ENCODE measurements around the gene TMEM150C. TPM values are rescaled to one million over a fixed set of nuclear protein-coding genes. Genes with fewer than 3 reads are reported as not detected.

The TMEM150C gene
- polyA plus RNA-seq, 2 of the 4 experiments (the other 2 are of a cell fraction), result 1.5 to 2.1 TPM

GRCh38 chr4:82457266-82457665, 104.5 kb downstream of the TMEM150C start:
- no peak for ATAC-seq
- Histone ChIP-seq H3K9me3 (no peaks in the 10 kb centered on the region), H3K4me2 (no peak overlapping the region), H3K27ac (no peak overlapping the region), H3K4me3 (no peak overlapping the region), H3K4me1 (no peaks in the 10 kb centered on the region)
- WGBS (ENCODE audit: missing lambda C conversion rate), result 90% methylated on average over 7 of the region's 7 CpGs
- no peak for FAIRE-seq
- ChIA-PET POLR2A (no interaction called here), CTCF (interaction anchor here (1.6 kb wide), 1 partner anchor 282 kb away, joined by 4 read pairs; no protein-coding TSS in a partner anchor)
- no peak for TF ChIP-seq ZFP36 (IDR thresholded peaks at IDR 0.05; ENCODE audit: borderline replicate concordance, partially characterized antibody)
- TF ChIP-seq EHF (CRISPR knock-in tag; IDR thresholded peaks at IDR 0.05), result no peak
- no peak for TF ChIP-seq CHD2 (IDR thresholded peaks at IDR 0.05; ENCODE audit: low read length, partially characterized antibody)
- TF ChIP-seq ZSCAN20 (CRISPR knock-in tag; IDR thresholded peaks at IDR 0.05), result no peak
- TF ChIP-seq NFE2L2 (conservative IDR thresholded peaks at IDR 0.05; ENCODE audit: low read length), result no peak
- no peak for TF ChIP-seq CBX8 (IDR thresholded peaks at IDR 0.05)
- no peak for TF ChIP-seq POLR2AphosphoS2 (conservative IDR thresholded peaks at IDR 0.05; ENCODE audit: low read length)
- TF ChIP-seq TFCP2L1 (CRISPR knock-in tag; IDR thresholded peaks at IDR 0.05), result no peak
- TF ChIP-seq GATA3 (IDR thresholded peaks at IDR 0.05; ENCODE audit: borderline replicate concordance), result no peak
- no peak for TF ChIP-seq TP53 (CRISPR knock-in tag; IDR thresholded peaks at IDR 0.05)
- TF ChIP-seq CBX2 (IDR thresholded peaks at IDR 0.05; ENCODE audit: borderline replicate concordance, low read depth), result no peak
- TF ChIP-seq EP300 (IDR thresholded peaks at IDR 0.05), result no peak
- TF ChIP-seq HOXB5 (CRISPR knock-in tag; IDR thresholded peaks at IDR 0.05), result no peak
- TF ChIP-seq FOXS1 (CRISPR knock-in tag; IDR thresholded peaks at IDR 0.05), result no peak
- no peak for TF ChIP-seq RARB (CRISPR knock-in tag; IDR thresholded peaks at IDR 0.05)
- TF ChIP-seq PBX3 (IDR thresholded peaks at IDR 0.05), result no peak
- TF ChIP-seq JUNB (IDR thresholded peaks at IDR 0.05), result no peak
- no peak for TF ChIP-seq HDAC2 (IDR thresholded peaks at IDR 0.05)
- DNase-seq (ENCODE audit: low read depth in 1 of 2, low spot score in 1 of 2), result no peak

GRCh38 chr4:82452026-82452425, 109.8 kb downstream of the TMEM150C start:
- ATAC-seq (no peak), DNase-seq (ENCODE audit: low read depth in 1 of 2, low spot score in 1 of 2) (no peak), FAIRE-seq (no peak)
- TF ChIP-seq ZNF302 (CRISPR knock-in tag; IDR thresholded peaks at IDR 0.05) (no peak), GATA3 (IDR thresholded peaks at IDR 0.05; ENCODE audit: borderline replicate concordance) (no peak), FOSB (CRISPR knock-in tag; IDR thresholded peaks at IDR 0.05) (no peak), NFE2L2 (conservative IDR thresholded peaks at IDR 0.05; ENCODE audit: low read length) (no peak), HOXA7 (CRISPR knock-in tag; IDR thresholded peaks at IDR 0.05) (no peak), MYC (IDR thresholded peaks at IDR 0.05; ENCODE audit: borderline replicate concordance, low read length) (no peak), KDM5A (IDR thresholded peaks at IDR 0.05) (no peak)
- TF ChIP-seq, protein P1, sequence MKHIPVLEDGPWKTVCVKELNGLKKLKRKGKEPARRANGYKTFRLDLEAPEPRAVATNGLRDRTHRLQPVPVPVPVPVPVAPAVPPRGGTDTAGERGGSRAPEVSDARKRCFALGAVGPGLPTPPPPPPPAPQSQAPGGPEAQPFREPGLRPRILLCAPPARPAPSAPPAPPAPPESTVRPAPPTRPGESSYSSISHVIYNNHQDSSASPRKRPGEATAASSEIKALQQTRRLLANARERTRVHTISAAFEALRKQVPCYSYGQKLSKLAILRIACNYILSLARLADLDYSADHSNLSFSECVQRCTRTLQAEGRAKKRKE (CRISPR knock-in tag; IDR thresholded peaks at IDR 0.05; ENCODE audit: low read depth), result no peak
- Histone ChIP-seq H3K9me3 (no peaks in the 10 kb centered on the region), H3K4me3 (no peak overlapping the region), H3K4me1 (no peaks in the 10 kb centered on the region), H3K4me2 (no peak overlapping the region), H3K27ac (no peak overlapping the region)
- CTCF ChIA-PET, result interaction anchor here (0.9 kb wide), 1 partner anchor 11 kb away, joined by 3 read pairs; no protein-coding TSS in a partner anchor
- 87% methylated on average over 7 of the region's 7 CpGs for WGBS (ENCODE audit: missing lambda C conversion rate)
- POLR2A ChIA-PET, result no interaction called here

GRCh38 chr4:82450966-82451755, 110.6 kb downstream of the TMEM150C start:
- Histone ChIP-seq H3K27ac (no peak overlapping the region), H3K4me1 (no peaks in the 10 kb centered on the region), H3K4me2 (no peak overlapping the region), H3K9me3 (no peaks in the 10 kb centered on the region), H3K4me3 (no peak overlapping the region)
- FAIRE-seq (no peak), ATAC-seq (no peak), DNase-seq (ENCODE audit: low read depth in 1 of 2, low spot score in 1 of 2) (no peak)
- TF ChIP-seq FOSL2 (IDR thresholded peaks at IDR 0.05) (no peak), FOSL2 (CRISPR knock-in tag; IDR thresholded peaks at IDR 0.05) (no peak), RAD21 (conservative IDR thresholded peaks at IDR 0.05 in 1 of 2, IDR thresholded peaks at IDR 0.05 in 1 of 2) (no peak), EHF (CRISPR knock-in tag; IDR thresholded peaks at IDR 0.05) (no peak)
- TF ChIP-seq, protein P1 (CRISPR knock-in tag; IDR thresholded peaks at IDR 0.05; ENCODE audit: low read depth), result no peak
- CTCF ChIA-PET, result interaction anchor here (1.3 kb wide), 1 partner anchor 10 kb away, joined by 3 read pairs; no protein-coding TSS in a partner anchor
- 91% methylated on average over 13 of the region's 13 CpGs for WGBS (ENCODE audit: missing lambda C conversion rate)
- POLR2A ChIA-PET, result no interaction called here

All from A549 (cell line).